HG02884 (cell line): ENCODE data around the gene NCOA7.
A peak's percentile ranks its signal among the peaks of the same experiment; 100 is the strongest.

Experiments used
- ATAC-seq: cut with Tn5 transposase; IDR thresholded peaks from one replicate; pipeline ENCODE4 v1.9.1; 2021; ENCODE audit warnings: mild to moderate bottlenecking, moderate library complexity; ENCODE audit not compliant: unreplicated experiment

The NCOA7 gene

GRCh38 chr6:125812394-125813292, 21.9 kb downstream of the NCOA7 start:
- no peak for ATAC-seq

GRCh38 chr6:125814481-125814880, 23.7 kb downstream of the NCOA7 start:
- ATAC-seq = no peak

- ATAC-seq = no peak
Measured at GRCh38 chr6:125815080-125815910, 24.5 kb downstream of the NCOA7 start.

- no peak for ATAC-seq
Measured at GRCh38 chr6:125816828-125817280, 26.1 kb downstream of the NCOA7 start.

GRCh38 chr6:125818225-125818657, 27.5 kb downstream of the NCOA7 start:
- peak; percentile 41 for ATAC-seq

GRCh38 chr6:125818772-125819260, 28.1 kb downstream of the NCOA7 start:
- no peak for ATAC-seq

GRCh38 chr6:125819535-125820326, 29.0 kb downstream of the NCOA7 start:
- ATAC-seq = no peak

- no peak for ATAC-seq
Measured at GRCh38 chr6:125821825-125822281, 31.1 kb downstream of the NCOA7 start.

- ATAC-seq = no peak
Measured at GRCh38 chr6:125823180-125823579, 32.4 kb downstream of the NCOA7 start.

GRCh38 chr6:125824946-125825771, 34.4 kb downstream of the NCOA7 start:
- ATAC-seq = no peak

- ATAC-seq = no peak
Measured at GRCh38 chr6:125826695-125827463, 36.1 kb downstream of the NCOA7 start.

GRCh38 chr6:125827788-125828320, 37.1 kb downstream of the NCOA7 start:
- ATAC-seq = no peak

- no peak for ATAC-seq
Measured at GRCh38 chr6:125828476-125829039, 37.8 kb downstream of the NCOA7 start.

- peak; percentile 78 for ATAC-seq
Measured at GRCh38 chr6:125829433-125829832, 38.7 kb downstream of the NCOA7 start.

GRCh38 chr6:125831659-125832058, 40.9 kb downstream of the NCOA7 start:
- no peak for ATAC-seq

GRCh38 chr6:125832391-125833117, 41.8 kb downstream of the NCOA7 start:
- ATAC-seq = no peak

GRCh38 chr6:125834348-125834747, 43.6 kb downstream of the NCOA7 start:
- no peak for ATAC-seq
